Ishikawa (cell line): Measurements from ENCODE around the gene PAPOLB.

Experiments used
- CEBPB ChIP-seq: IDR thresholded peaks from 2 replicates; pipeline ENCODE4 v1.6.1; 2012
- CREB1 ChIP-seq: IDR thresholded peaks from 2 replicates; pipeline ENCODE4 v1.6.1; 2012; ENCODE audit warnings: low read depth
- EGR1 ChIP-seq: IDR thresholded peaks from 2 replicates; pipeline ENCODE4 v1.6.1; 2012
- EP300 ChIP-seq: IDR thresholded peaks from 2 replicates; pipeline ENCODE4 v1.6.1; 2012; ENCODE audit warnings: borderline replicate concordance
- FOXM1 ChIP-seq: IDR thresholded peaks from 2 replicates; pipeline ENCODE4 v1.6.1; 2012; ENCODE audit warnings: low read depth, borderline replicate concordance
- MAX ChIP-seq: IDR thresholded peaks from 2 replicates; pipeline ENCODE4 v1.6.1; 2012
- NFIC ChIP-seq: IDR thresholded peaks from 2 replicates; pipeline ENCODE4 v1.6.1; 2012
- RAD21 ChIP-seq: IDR thresholded peaks from 2 replicates; pipeline ENCODE4 v1.6.1; 2012; ENCODE audit warnings: low read depth
- REST ChIP-seq: IDR thresholded peaks from 2 replicates; pipeline ENCODE4 v1.6.1; 2012; ENCODE audit warnings: low read depth, mild to moderate bottlenecking
- TAF1 ChIP-seq: IDR thresholded peaks from 2 replicates; pipeline ENCODE4 v1.6.1; 2012; ENCODE audit warnings: low read depth, mild to moderate bottlenecking
- TCF12 ChIP-seq: IDR thresholded peaks from 2 replicates; pipeline ENCODE4 v1.6.1; 2012; ENCODE audit warnings: low read depth
- TEAD4 ChIP-seq: IDR thresholded peaks from 2 replicates; pipeline ENCODE4 v1.6.1; 2012
- USF1 ChIP-seq: IDR thresholded peaks from 2 replicates; pipeline ENCODE4 v1.6.1; 2012
- YY1 ChIP-seq: IDR thresholded peaks from 2 replicates; pipeline ENCODE4 v1.6.1; 2012; ENCODE audit warnings: low read depth
- ZBTB7A ChIP-seq: IDR thresholded peaks from 2 replicates; pipeline ENCODE4 v1.6.1; 2012; ENCODE audit warnings: low read depth

Gene PAPOLB

GRCh38 chr7:4861227-4861626, 603 bp downstream of the PAPOLB start:
- TF ChIP-seq REST = no peak
- no peak for TF ChIP-seq TEAD4
- no peak for TF ChIP-seq CEBPB
- no peak for TF ChIP-seq CREB1
- no peak for TF ChIP-seq FOXM1
- TF ChIP-seq MAX = no peak
- TF ChIP-seq YY1 = no peak
- TF ChIP-seq RAD21 = no peak

- TF ChIP-seq REST (no peak), RAD21 (no peak), FOXM1 (no peak)
Measured at GRCh38 chr7:4857189-4857588, 4.6 kb downstream of the PAPOLB start.

GRCh38 chr7:4856336-4857057, 5.3 kb downstream of the PAPOLB start:
- TF ChIP-seq TCF12 (no peak), MAX (no peak), NFIC (no peak), REST (no peak), YY1 (no peak), TEAD4 (no peak), FOXM1 (no peak), USF1 (no peak), TAF1 (no peak), EGR1 (no peak), EP300 (no peak), RAD21 (no peak), CREB1 (no peak), CEBPB (no peak), ZBTB7A (no peak)

- TF ChIP-seq RAD21 (no peak), FOXM1 (no peak), USF1 (no peak), TCF12 (no peak), ZBTB7A (no peak), YY1 (no peak), EGR1 (no peak), CREB1 (no peak), EP300 (no peak)
Measured at GRCh38 chr7:4854916-4855315, 6.9 kb downstream of the PAPOLB start.
